ENCODE measurements around the gene EPHA7. TPM values are rescaled to one million over a fixed set of nuclear protein-coding genes. Genes with fewer than 3 reads are reported as not detected.

The EPHA7 gene
- total and polyA plus RNA-seq, 2 of the 13 experiments (the other 11 are each of a cell fraction or from before 2014, with no cell fraction given), result not detected

GRCh38 chr6:93209358-93209757, 210.0 kb downstream of the EPHA7 start:
- DNase-seq (ENCODE audit: low spot score), result no peak
- in situ Hi-C loops (cut with HindIII; ENCODE audit: extremely low pct_ligation_motif_present, low pct_unique_long_range_greater_than_20kb) (no loop called here), intact Hi-C loops (cut with micrococcal nuclease; ENCODE audit: unreplicated experiment) (no loop called here)
- Histone ChIP-seq H3K36me3 (replicated peaks in 1 of 2; ENCODE audit: control insufficient read depth in 1 of 2, insufficient read depth in 2 of 2, low read length in 2 of 2) (no peaks in the 10 kb centered on the region), H2AFZ (ENCODE audit: low read length) (no peak overlapping the region), H3K79me2 (ENCODE audit: insufficient read depth, low read length) (no peaks in the 10 kb centered on the region), H3K27me3 (ENCODE audit: control insufficient read depth in 1 of 2, insufficient read depth in 2 of 2, low read length in 2 of 2) (no peaks in the 10 kb centered on the region), H3K9me3 (ENCODE audit: low read length) (no peaks in the 10 kb centered on the region), H4K20me1 (ENCODE audit: insufficient read depth, low read length) (no peaks in the 10 kb centered on the region), H3K4me3 (replicated peaks in 1 of 3; ENCODE audit: insufficient read depth in 1 of 3, low read depth in 2 of 3, low read length in 3 of 3) (no peak overlapping the region), H3K9ac (ENCODE audit: insufficient read depth, low read depth, low read length) (no peak overlapping the region), H3K4me2 (ENCODE audit: low read depth, low read length) (no peak overlapping the region), H3K4me1 (ENCODE audit: insufficient read depth, low read length) (no peaks in the 10 kb centered on the region), H3K27ac (ENCODE audit: extremely low read length, insufficient read depth, low read length) (no peak overlapping the region)
- no peak for ATAC-seq
- POLR2A ChIA-PET, result no interaction called here
- FAIRE-seq, result no peak
- CTCF ChIA-PET (ENCODE audit: low intra/inter-chr PET ratio, low total read pairs), result no interaction called here
- no TSS peak for BruUV-seq (replicated peaks)
- WGBS (ENCODE audit: low lambda C conversion rate), result 3% methylated on average over 4 of the region's 4 CpGs
- no peak for TF ChIP-seq ZSCAN22 (CRISPR knock-in tag; IDR thresholded peaks at IDR 0.05)
- no peak for TF ChIP-seq ZNF766 (CRISPR knock-in tag; IDR thresholded peaks at IDR 0.05; ENCODE audit: borderline replicate concordance)
- no peak for TF ChIP-seq GZF1 (CRISPR knock-in tag; IDR thresholded peaks at IDR 0.05)
- TF ChIP-seq ZNF839 (CRISPR knock-in tag; IDR thresholded peaks at IDR 0.05; ENCODE audit: borderline replicate concordance), result no peak
- TF ChIP-seq, protein P1, sequence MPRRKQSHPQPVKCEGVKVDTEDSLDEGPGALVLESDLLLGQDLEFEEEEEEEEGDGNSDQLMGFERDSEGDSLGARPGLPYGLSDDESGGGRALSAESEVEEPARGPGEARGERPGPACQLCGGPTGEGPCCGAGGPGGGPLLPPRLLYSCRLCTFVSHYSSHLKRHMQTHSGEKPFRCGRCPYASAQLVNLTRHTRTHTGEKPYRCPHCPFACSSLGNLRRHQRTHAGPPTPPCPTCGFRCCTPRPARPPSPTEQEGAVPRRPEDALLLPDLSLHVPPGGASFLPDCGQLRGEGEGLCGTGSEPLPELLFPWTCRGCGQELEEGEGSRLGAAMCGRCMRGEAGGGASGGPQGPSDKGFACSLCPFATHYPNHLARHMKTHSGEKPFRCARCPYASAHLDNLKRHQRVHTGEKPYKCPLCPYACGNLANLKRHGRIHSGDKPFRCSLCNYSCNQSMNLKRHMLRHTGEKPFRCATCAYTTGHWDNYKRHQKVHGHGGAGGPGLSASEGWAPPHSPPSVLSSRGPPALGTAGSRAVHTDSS (CRISPR knock-in tag; conservative IDR thresholded peaks at IDR 0.05), result no peak
- TF ChIP-seq, protein P2, sequence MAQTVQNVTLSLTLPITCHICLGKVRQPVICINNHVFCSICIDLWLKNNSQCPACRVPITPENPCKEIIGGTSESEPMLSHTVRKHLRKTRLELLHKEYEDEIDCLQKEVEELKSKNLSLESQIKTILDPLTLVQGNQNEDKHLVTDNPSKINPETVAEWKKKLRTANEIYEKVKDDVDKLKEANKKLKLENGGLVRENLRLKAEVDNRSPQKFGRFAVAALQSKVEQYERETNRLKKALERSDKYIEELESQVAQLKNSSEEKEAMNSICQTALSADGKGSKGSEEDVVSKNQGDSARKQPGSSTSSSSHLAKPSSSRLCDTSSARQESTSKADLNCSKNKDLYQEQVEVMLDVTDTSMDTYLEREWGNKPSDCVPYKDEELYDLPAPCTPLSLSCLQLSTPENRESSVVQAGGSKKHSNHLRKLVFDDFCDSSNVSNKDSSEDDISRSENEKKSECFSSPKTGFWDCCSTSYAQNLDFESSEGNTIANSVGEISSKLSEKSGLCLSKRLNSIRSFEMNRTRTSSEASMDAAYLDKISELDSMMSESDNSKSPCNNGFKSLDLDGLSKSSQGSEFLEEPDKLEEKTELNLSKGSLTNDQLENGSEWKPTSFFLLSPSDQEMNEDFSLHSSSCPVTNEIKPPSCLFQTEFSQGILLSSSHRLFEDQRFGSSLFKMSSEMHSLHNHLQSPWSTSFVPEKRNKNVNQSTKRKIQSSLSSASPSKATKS (CRISPR knock-in tag; IDR thresholded peaks at IDR 0.05), result no peak
- TF ChIP-seq, protein P3, sequence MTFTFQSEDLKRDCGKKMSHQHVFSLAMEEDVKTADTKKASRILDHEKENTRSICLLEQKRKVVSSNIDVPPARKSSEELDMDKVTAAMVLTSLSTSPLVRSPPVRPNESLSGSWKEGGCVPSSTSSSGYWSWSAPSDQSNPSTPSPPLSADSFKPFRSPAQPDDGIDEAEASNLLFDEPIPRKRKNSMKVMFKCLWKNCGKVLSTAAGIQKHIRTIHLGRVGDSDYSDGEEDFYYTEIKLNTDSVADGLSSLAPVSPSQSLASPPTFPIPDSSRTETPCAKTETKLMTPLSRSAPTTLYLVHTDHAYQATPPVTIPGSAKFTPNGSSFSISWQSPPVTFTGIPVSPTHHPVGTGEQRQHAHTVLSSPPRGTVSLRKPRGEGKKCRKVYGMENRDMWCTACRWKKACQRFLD (CRISPR knock-in tag; IDR thresholded peaks at IDR 0.05; ENCODE audit: borderline replicate concordance), result no peak
- TF ChIP-seq ZNF780A (CRISPR knock-in tag; IDR thresholded peaks at IDR 0.05), result no peak
- no peak for TF ChIP-seq POLR2G (IDR thresholded peaks at IDR 0.05; ENCODE audit: low read depth, low read length)
- TF ChIP-seq, protein P4, sequence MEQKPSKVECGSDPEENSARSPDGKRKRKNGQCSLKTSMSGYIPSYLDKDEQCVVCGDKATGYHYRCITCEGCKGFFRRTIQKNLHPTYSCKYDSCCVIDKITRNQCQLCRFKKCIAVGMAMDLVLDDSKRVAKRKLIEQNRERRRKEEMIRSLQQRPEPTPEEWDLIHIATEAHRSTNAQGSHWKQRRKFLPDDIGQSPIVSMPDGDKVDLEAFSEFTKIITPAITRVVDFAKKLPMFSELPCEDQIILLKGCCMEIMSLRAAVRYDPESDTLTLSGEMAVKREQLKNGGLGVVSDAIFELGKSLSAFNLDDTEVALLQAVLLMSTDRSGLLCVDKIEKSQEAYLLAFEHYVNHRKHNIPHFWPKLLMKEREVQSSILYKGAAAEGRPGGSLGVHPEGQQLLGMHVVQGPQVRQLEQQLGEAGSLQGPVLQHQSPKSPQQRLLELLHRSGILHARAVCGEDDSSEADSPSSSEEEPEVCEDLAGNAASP (CRISPR knock-in tag; IDR thresholded peaks at IDR 0.05; ENCODE audit: borderline replicate concordance), result no peak
- TF ChIP-seq ZNF142 (CRISPR knock-in tag; IDR thresholded peaks at IDR 0.05), result no peak
- no peak for TF ChIP-seq KMT2B (CRISPR knock-in tag; IDR thresholded peaks at IDR 0.05)
